GM13976 (cell line): Measurements from ENCODE around the gene TENM3.

Source experiments
- DNase-seq: peaks from one replicate; pipeline ENCODE4 v3.0.0; 2012; ENCODE audit warnings: low spot score
- CTCF ChIP-seq: IDR thresholded peaks from 2 replicates; pipeline ENCODE4 v1.5.1; 2012; ENCODE audit warnings: borderline replicate concordance, mild to moderate bottlenecking; ENCODE audit not compliant: insufficient read depth; ENCODE audit errors: extremely low read depth, missing control alignments, control extremely low read depth
- in situ Hi-C: fragments of 300-500 bp; cut with MboI; formaldehyde crosslinking; loops from one replicate; pipeline ENCODE4 v1.12.0; 2022; ENCODE audit warnings: low sequenced_read_pairs, mixed read lengths, inconsistent platforms; ENCODE audit not compliant: unreplicated experiment

Gene TENM3

DNA sequence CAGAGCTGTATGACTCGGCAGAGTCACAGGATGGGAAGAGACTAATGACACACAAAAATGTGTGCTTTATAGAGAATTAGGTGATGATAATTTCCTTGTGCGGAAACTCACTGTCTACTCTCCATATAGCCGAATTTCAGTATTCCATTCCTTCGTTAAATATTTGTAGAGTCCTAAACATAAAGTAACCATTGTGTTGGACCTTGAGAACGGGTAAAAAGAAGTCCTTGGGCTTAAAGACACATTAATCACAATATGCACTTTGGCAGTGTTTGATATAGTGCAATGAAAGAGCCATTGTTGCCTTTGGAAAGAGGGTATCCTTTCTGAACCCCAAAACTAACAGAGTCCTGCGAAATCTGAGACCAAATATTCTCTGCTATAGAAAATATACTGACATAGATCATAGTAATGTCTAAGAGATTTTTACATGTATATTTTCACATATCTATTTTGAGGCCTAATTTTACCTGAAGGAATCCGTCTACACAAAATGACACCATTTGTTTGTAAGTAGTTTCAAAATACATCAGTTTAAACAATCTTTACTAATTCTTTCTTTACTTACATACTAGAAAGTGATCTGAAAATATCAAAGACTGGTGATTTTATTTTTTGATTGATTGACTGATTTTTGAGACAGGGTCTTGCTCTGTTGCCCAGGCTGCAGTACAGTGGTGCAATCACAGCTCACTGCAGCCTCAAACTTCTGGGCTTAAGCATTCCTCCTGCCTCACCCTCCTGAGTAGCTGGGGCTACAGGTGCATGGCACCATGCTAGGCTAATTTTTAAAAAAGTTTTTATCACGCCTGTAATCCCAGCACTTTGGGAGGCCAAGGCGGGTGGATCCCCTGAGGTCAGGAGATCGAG lies 377.1 kb downstream of the TENM3 start:
- TF ChIP-seq CTCF, result no peak
- DNase-seq, result no peak
- in situ Hi-C loops, result no loop called here

DNA sequence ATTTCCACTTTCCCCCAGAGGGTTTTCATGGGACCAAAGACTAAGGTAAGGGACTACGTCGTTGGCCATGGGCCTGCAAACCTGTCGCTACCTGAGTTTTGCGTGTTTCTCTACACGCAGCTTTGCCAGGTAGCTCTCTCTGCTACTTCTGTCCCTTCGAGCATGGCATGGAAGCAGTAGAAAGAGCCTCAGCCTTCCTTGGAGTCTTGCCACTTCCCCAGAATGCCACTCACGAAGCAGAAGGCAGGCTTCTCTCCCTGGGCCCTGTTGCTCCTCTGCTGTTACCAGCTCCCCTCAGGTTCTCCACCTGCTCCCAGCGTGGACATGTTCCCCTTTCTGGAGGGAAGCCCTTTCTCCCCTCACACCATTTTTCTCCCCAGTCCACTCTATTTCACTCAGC lies 381.1 kb downstream of the TENM3 start:
- TF ChIP-seq CTCF, result no peak
- no peak for DNase-seq
- in situ Hi-C loops, result no loop called here

GRCh38 chr4:182625193-182625592 lies 382.0 kb downstream of the TENM3 start:
- in situ Hi-C loops, result no loop called here
- DNase-seq, result no peak
- TF ChIP-seq CTCF, result no peak

DNA sequence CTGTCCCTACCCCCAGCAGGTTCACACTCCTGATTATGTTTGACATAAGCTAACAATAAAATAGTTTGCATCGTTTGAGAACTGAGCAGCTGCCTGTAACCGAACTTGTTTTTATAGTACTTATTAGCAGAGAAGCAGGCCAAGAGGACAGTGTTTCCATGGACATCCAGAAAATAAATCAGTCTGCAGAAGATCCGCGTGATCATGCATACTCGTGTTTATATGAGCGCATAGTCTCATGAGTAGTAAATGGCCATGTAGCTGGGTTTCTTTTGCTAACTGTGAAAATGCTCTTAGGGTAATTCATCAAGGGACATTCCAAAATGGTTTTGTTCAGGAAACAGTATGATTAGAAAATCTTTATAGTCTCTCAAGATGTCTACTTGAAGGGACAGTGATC lies 384.8 kb downstream of the TENM3 start:
- DNase-seq, result no peak
- TF ChIP-seq CTCF, result no peak
- in situ Hi-C loops, result no loop called here

GRCh38 chr4:182628544-182628943 lies 385.3 kb downstream of the TENM3 start:
- in situ Hi-C loops, result no loop called here
- DNase-seq, result no peak
- no peak for TF ChIP-seq CTCF

GRCh38 chr4:182629096-182629495 lies 385.9 kb downstream of the TENM3 start:
- in situ Hi-C loops, result no loop called here
- TF ChIP-seq CTCF, result no peak
- no peak for DNase-seq
